Stimulated activated CD4-positive, alpha-beta T cell treated with anti-CD3 and anti-CD28 coated beads, Interleukin-15, amount 100 ng/mL, for 24 hours (primary cell): ENCODE measurements around the gene SMAD6.

ENCODE experiments used
- DNase-seq: peaks from one replicate; pipeline ENCODE4 v3.0.0-alpha.2; 2020

Gene SMAD6

GRCh38 chr15:66721954-66722353 is 19.9 kb downstream of the SMAD6 start:
- DNase-seq, result no peak

GRCh38 chr15:66722757-66723540 is 20.9 kb downstream of the SMAD6 start:
- DNase-seq, result no peak

GRCh38 chr15:66723826-66724731 is 22.0 kb downstream of the SMAD6 start:
- DNase-seq, result no peak

GRCh38 chr15:66724732-66725463 is 22.9 kb downstream of the SMAD6 start:
- no peak for DNase-seq

GRCh38 chr15:66725464-66725785 is 23.4 kb downstream of the SMAD6 start:
- no peak for DNase-seq

GRCh38 chr15:66726386-66726785 is 24.4 kb downstream of the SMAD6 start:
- no peak for DNase-seq

GRCh38 chr15:66729331-66729951 is 27.4 kb downstream of the SMAD6 start:
- no peak for DNase-seq

GRCh38 chr15:66730168-66731021 is 28.4 kb downstream of the SMAD6 start:
- DNase-seq, result no peak

GRCh38 chr15:66733976-66734375 is 31.9 kb downstream of the SMAD6 start:
- no peak for DNase-seq

- no peak for DNase-seq
Measured at GRCh38 chr15:66734961-66735908, 33.2 kb downstream of the SMAD6 start.

GRCh38 chr15:66735909-66736305 is 33.9 kb downstream of the SMAD6 start:
- no peak for DNase-seq

- no peak for DNase-seq
Measured at GRCh38 chr15:66737243-66738010, 35.4 kb downstream of the SMAD6 start.

- DNase-seq, result no peak
Measured at GRCh38 chr15:66738116-66738515, 36.1 kb downstream of the SMAD6 start.

- no peak for DNase-seq
Measured at GRCh38 chr15:66738595-66738994, 36.6 kb downstream of the SMAD6 start.

- DNase-seq, result no peak
Measured at GRCh38 chr15:66739287-66739686, 37.3 kb downstream of the SMAD6 start.

- no peak for DNase-seq
Measured at GRCh38 chr15:66740802-66741201, 38.8 kb downstream of the SMAD6 start.

- DNase-seq, result no peak
Measured at GRCh38 chr15:66741646-66742045, 39.6 kb downstream of the SMAD6 start.

GRCh38 chr15:66742286-66742685 is 40.2 kb downstream of the SMAD6 start:
- no peak for DNase-seq

- no peak for DNase-seq
Measured at GRCh38 chr15:66743204-66743603, 41.2 kb downstream of the SMAD6 start.
